Activated T-helper 2 cell treated with anti-CD3 and anti-CD28 coated beads, Interferon-gamma antibody, Interleukin-2, Interleukin-4, amounts not matched to agents 10 μg/mL and 5 μg/mL and 100 μg/mL, durations not matched to agents 14 hours and 24 hours and 36 hours (primary cell): ENCODE data around the gene USP17L30. TPM values are rescaled to one million over a fixed set of nuclear protein-coding genes. Genes with fewer than 3 reads are reported as not detected.
"Not testable (repeated sequence)": the region's sequence is repeated elsewhere in the genome, so short reads cannot be mapped to it uniquely, and the experiment has no call there.

Source experiments
- DNase-seq: peaks from one replicate; pipeline ENCODE4 v3.0.0; 2021; ENCODE audit warnings: low spot score
- H3K27ac Mint-ChIP-seq: one replicate; pipeline ENCODE4 v1.8.0; 2021; ENCODE audit warnings: mixed read lengths
- H3K27me3 Mint-ChIP-seq: one replicate; pipeline ENCODE4 v1.8.0; 2021; ENCODE audit warnings: low read depth, mixed read lengths
- H3K36me3 Mint-ChIP-seq: one replicate; pipeline ENCODE4 v1.8.0; 2021; ENCODE audit warnings: low read depth, mixed read lengths
- H3K4me1 Mint-ChIP-seq: one replicate; pipeline ENCODE4 v1.8.0; 2021; ENCODE audit warnings: low read depth, mixed read lengths
- H3K4me3 Mint-ChIP-seq: one replicate; pipeline ENCODE4 v1.8.0; 2021; ENCODE audit warnings: low read depth, mild to moderate bottlenecking, moderate library complexity, mixed read lengths
- H3K9me3 Mint-ChIP-seq: one replicate; pipeline ENCODE4 v1.8.0; 2021; ENCODE audit warnings: mixed read lengths
- intact Hi-C: fragments of 100-400 bp; cut with micrococcal nuclease; formaldehyde crosslinking; loops from one replicate; pipeline ENCODE4 v1.15.1; 2023
- total RNA-seq: library from RNA; stranded (reverse); gene quantifications from 2 replicates; pipeline ENCODE4 v1.2.3, GENCODE V29; 2022

Gene USP17L30
- total RNA-seq, 1 donor from 2014 or later = not detected

DNA sequence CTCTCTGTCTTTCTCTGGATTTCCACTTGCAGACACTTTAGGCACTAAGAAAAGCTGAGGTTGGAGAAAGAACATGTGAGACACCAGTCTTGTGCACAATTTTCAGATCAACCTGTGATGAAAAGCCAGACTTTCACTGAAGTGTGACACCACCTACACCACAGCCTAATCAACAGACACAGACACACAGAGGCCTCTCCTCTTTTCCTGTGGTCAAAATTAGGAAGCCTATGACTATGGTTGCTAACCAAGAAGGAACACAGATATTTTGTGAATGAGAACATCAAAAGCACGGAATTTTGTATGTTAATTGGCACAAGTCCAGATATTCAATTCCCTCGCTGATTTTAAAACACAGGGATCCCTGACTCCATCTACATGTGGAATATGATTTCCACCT, 26.1 kb downstream of the USP17L30 start:
- H3K4me3 Mint-ChIP-seq, H3K36me3 Mint-ChIP-seq, H3K4me1 Mint-ChIP-seq, H3K9me3 Mint-ChIP-seq, intact Hi-C loops, H3K27ac Mint-ChIP-seq, H3K27me3 Mint-ChIP-seq, DNase-seq: not testable (repeated sequence)

- H3K4me3 Mint-ChIP-seq, intact Hi-C loops, H3K36me3 Mint-ChIP-seq, DNase-seq, H3K27ac Mint-ChIP-seq, H3K9me3 Mint-ChIP-seq, H3K27me3 Mint-ChIP-seq, H3K4me1 Mint-ChIP-seq: not testable (repeated sequence)
Observed at GRCh38 chr4:9405774-9406173, 42.8 kb downstream of the USP17L30 start.

DNA sequence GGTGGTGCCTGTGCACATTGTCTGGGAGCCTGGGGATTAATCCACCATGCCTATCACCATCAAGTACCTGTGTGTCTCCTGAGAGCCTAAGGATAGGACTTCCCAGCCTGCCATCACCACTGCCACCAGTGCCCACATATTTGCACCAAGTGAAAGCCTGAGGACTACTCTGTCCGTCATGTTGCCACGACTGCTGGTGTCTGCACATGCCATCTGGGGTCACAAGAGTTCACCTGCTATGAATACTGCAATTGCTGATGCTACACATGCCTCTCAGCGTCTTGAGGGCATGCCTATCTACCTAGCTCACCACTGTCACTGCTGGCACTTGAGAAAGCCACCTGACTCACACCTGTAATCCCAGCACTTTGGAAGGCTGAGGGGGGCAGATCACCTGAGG, 43.6 kb downstream of the USP17L30 start:
- H3K27me3 Mint-ChIP-seq, H3K27ac Mint-ChIP-seq, H3K4me3 Mint-ChIP-seq, H3K9me3 Mint-ChIP-seq, intact Hi-C loops, H3K36me3 Mint-ChIP-seq, DNase-seq, H3K4me1 Mint-ChIP-seq: not testable (repeated sequence)

- no peak overlapping the region for H3K27ac Mint-ChIP-seq
- DNase-seq = no peak
- intact Hi-C loops = no loop called here
- H3K27me3 Mint-ChIP-seq = no peaks in the 10 kb centered on the region
- H3K36me3 Mint-ChIP-seq = no peaks in the 10 kb centered on the region
- H3K4me1 Mint-ChIP-seq = no peaks in the 10 kb centered on the region
- H3K4me3 Mint-ChIP-seq = no peak overlapping the region
- peaks cover 6% of the 10 kb centered on the region for H3K9me3 Mint-ChIP-seq
Observed at GRCh38 chr4:9409793-9410192, 46.9 kb downstream of the USP17L30 start.

Other genes with a start within 250 kb of the USP17L30 start
- gene FAM90A26, start 192.7 kb upstream of the USP17L30 start, total RNA-seq = not detected in 2 replicates
- gene USP17L10, start 152.5 kb upstream of the USP17L30 start, total RNA-seq = not detected in 2 replicates
- 0.25 TPM in 1 of 2 replicates, not detected in the other for gene USP17L11, start 147.7 kb upstream of the USP17L30 start, total RNA-seq
- gene USP17L12, start 143.0 kb upstream of the USP17L30 start, total RNA-seq = not detected in 2 replicates
- not detected in 2 replicates for gene USP17L13, start 138.2 kb upstream of the USP17L30 start, total RNA-seq
- not detected in 2 replicates for gene USP17L15, start 128.7 kb upstream of the USP17L30 start, total RNA-seq
- not detected in 2 replicates for gene USP17L17, start 119.2 kb upstream of the USP17L30 start, total RNA-seq
- gene USP17L18, start 114.5 kb upstream of the USP17L30 start, total RNA-seq = not detected in 2 replicates
- not detected in 2 replicates for gene USP17L19, start 109.8 kb upstream of the USP17L30 start, total RNA-seq
- gene USP17L20, start 105.0 kb upstream of the USP17L30 start, total RNA-seq = not detected in 2 replicates
- gene USP17L21, start 100.3 kb upstream of the USP17L30 start, total RNA-seq = not detected in 2 replicates
- gene USP17L22, start 95.5 kb upstream of the USP17L30 start, total RNA-seq = not detected in 2 replicates
- not detected in 2 replicates for gene USP17L24, start 38.0 kb upstream of the USP17L30 start, total RNA-seq
- not detected in 2 replicates for gene USP17L25, start 33.2 kb upstream of the USP17L30 start, total RNA-seq
- not detected in 2 replicates for gene USP17L26, start 28.5 kb upstream of the USP17L30 start, total RNA-seq
- not detected in 2 replicates for gene USP17L5, start 23.7 kb upstream of the USP17L30 start, total RNA-seq
- gene USP17L27, start 19.0 kb upstream of the USP17L30 start, total RNA-seq = not detected in 2 replicates
- gene USP17L28, start 14.2 kb upstream of the USP17L30 start, total RNA-seq = not detected in 2 replicates
- not detected in 2 replicates for gene USP17L29, start 9.5 kb upstream of the USP17L30 start, total RNA-seq
- gene DEFB131A, start 81.3 kb downstream of the USP17L30 start, total RNA-seq = not detected in 2 replicates